GM06990 (cell line): ENCODE results near the gene ATP11A.

Source experiments
- DNase-seq: peaks from one replicate; pipeline ENCODE4 v3.0.0-alpha.2; 2011; ENCODE audit not compliant: insufficient read length; ENCODE audit errors: extremely low read depth
- H3K27me3 ChIP-seq: replicated peaks from 2 replicates; pipeline ENCODE4 v1.6.0; 2011; ENCODE audit warnings: low read length; ENCODE audit not compliant: control insufficient read depth, insufficient read depth
- H3K36me3 ChIP-seq: 2 replicates; pipeline ENCODE4 v1.5.1; 2011; ENCODE audit warnings: low read length; ENCODE audit not compliant: control insufficient read depth, insufficient read depth
- H3K4me3 ChIP-seq: replicated peaks from 2 replicates; pipeline ENCODE4 v1.5.1; 2011; ENCODE audit warnings: low read depth, mild to moderate bottlenecking, control low read depth, low read length
- CTCF ChIP-seq: IDR thresholded peaks from 2 replicates; pipeline ENCODE4 v1.5.1; 2011; ENCODE audit warnings: low read length, control low read depth, mild to moderate bottlenecking, inconsistent platforms; ENCODE audit not compliant: insufficient read depth, poor library complexity, severe bottlenecking

ATP11A gene

GRCh38 chr13:112760435-112760834 is 70.6 kb downstream of the ATP11A start:
- TF ChIP-seq CTCF, result no peak
- H3K36me3 ChIP-seq, result no peaks in the 10 kb centered on the region; the same call in 1 of the 2 replicates
- H3K27me3 ChIP-seq, result no peaks in the 10 kb centered on the region
- DNase-seq, result no peak
- H3K4me3 ChIP-seq, result no peak overlapping the region

GRCh38 chr13:112760931-112761330 is 71.1 kb downstream of the ATP11A start:
- Histone ChIP-seq H3K4me3 (no peak overlapping the region), H3K27me3 (no peaks in the 10 kb centered on the region)
- DNase-seq, result no peak

GRCh38 chr13:112761701-112762689 is 72.2 kb downstream of the ATP11A start:
- Histone ChIP-seq H3K4me3 (no peak overlapping the region), H3K36me3 (no peaks in the 10 kb centered on the region; the same call in 1 of the 2 replicates), H3K27me3 (no peaks in the 10 kb centered on the region)
- no peak for TF ChIP-seq CTCF
- no peak for DNase-seq

More at GRCh38 chr13:112760931-112761330, 71.1 kb downstream of the ATP11A start:
- no peak for TF ChIP-seq CTCF
- no peaks in the 10 kb centered on the region; the same call in 1 of the 2 replicates for H3K36me3 ChIP-seq

GRCh38 chr13:112762690-112763080 is 72.8 kb downstream of the ATP11A start:
- TF ChIP-seq CTCF, result no peak
- H3K4me3 ChIP-seq, result no peak overlapping the region
- no peak for DNase-seq
- no peaks in the 10 kb centered on the region; the same call in 1 of the 2 replicates for H3K36me3 ChIP-seq
- no peaks in the 10 kb centered on the region for H3K27me3 ChIP-seq

DNA sequence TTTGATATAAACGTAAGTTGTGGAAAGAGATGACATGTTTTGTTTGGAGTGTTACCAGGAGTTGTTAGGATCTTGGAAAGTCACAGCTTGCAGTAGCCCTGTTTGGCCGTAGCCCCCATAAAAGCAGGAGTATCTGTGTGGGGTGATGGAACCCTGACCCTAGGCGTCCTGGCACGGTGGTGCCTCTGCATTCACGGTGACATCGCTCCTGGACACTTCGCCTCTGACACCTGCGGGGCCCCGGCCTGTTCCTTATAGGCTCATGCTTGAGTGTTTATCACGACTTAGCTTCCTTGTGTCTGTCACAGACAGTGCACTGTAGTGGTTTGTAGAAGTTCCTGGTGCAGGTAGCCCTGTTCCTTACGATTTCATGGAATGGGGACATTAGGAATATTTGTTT is 74.2 kb downstream of the ATP11A start:
- Histone ChIP-seq H3K4me3 (no peak overlapping the region), H3K27me3 (no peaks in the 10 kb centered on the region), H3K36me3 (no peaks in the 10 kb centered on the region; the same call in 1 of the 2 replicates)
- DNase-seq, result no peak
- no peak for TF ChIP-seq CTCF
